Tibial nerve (tissue), 4 donors: ENCODE measurements around the gene E2F7. TPM values are rescaled to one million over a fixed set of nuclear protein-coding genes. Genes with fewer than 3 reads are reported as not detected.

Experiments used
- DNase-seq, 2 donors: peaks; one replicate each; pipeline ENCODE4 v3.0.0-alpha.2; 2019; ENCODE audit warnings: low spot score in 2 of 2
- H3K27ac ChIP-seq, 4 donors: fragments of 200-600 bp; sonication (generic) in 3 of 4; one replicate each; pipeline ENCODE4 v1.5.1; 2017 to 2019; ENCODE audit warnings: mild to moderate bottlenecking in 1 of 4
- H3K27me3 ChIP-seq, 2 donors: fragments of 200-600 bp; sonication (generic) in 1 of 2; one replicate each; pipeline versions ENCODE4 v1.5.1 to v1.6.0; 2017 to 2019
- H3K36me3 ChIP-seq, 3 donors: fragments of 200-600 bp; sonication (generic); one replicate each; pipeline ENCODE4 v1.5.1; 2018 to 2019
- H3K4me1 ChIP-seq, 4 donors: fragments of 200-600 bp; sonication (generic) in 3 of 4; one replicate each; pipeline ENCODE4 v1.5.1; 2017 to 2019
- H3K4me3 ChIP-seq, 4 donors: fragments of 200-600 bp; sonication (generic) in 3 of 4; one replicate each; pipeline ENCODE4 v1.5.1; 2017 to 2019; ENCODE audit warnings: mild to moderate bottlenecking in 1 of 4, moderate library complexity in 1 of 4
- H3K9me3 ChIP-seq, 4 donors: fragments of 200-600 bp; sonication (generic) in 3 of 4; one replicate each; pipeline ENCODE4 v1.5.1; 2017 to 2019
- EP300 ChIP-seq, 2 donors: sonication (generic); formaldehyde crosslinking; IDR thresholded peaks; one replicate each; pipeline ENCODE4 v1.6.1; 2017; ENCODE audit warnings: antibody characterized with exemption in 2 of 2, mild to moderate bottlenecking in 1 of 2
- POLR2A ChIP-seq, 2 donors: fragments of 450-650 bp; IDR thresholded peaks; one replicate each; pipeline ENCODE4 v1.6.1; 2017; ENCODE audit warnings: antibody characterized with exemption in 2 of 2, mild to moderate bottlenecking in 2 of 2, moderate library complexity in 2 of 2
- WGBS, 2 donors: methylation state at CpG; one replicate each; pipeline ENCODE4 v1.1.5; 2018; 5-methylcytosine and 5-hydroxymethylcytosine counted together
- total RNA-seq, 4 donors: library from RNA; depleted of rRNA; stranded (reverse); fragments of >200 nt; gene quantifications; one replicate each; pipeline ENCODE4 v1.1.0, GENCODE V29; 2016
- TF ChIP-seq, protein P1 (sequence below), 5 experiments: fragments of 200-600 bp in 3 of 5; fragments of 450-650 bp in 2 of 5; sonication (generic) in 3 of 5; IDR thresholded peaks; one replicate each; pipeline ENCODE4 v1.5.1; 2016 to 2019; ENCODE audit warnings: antibody characterized with exemption in 5 of 5, mild to moderate bottlenecking in 3 of 5, moderate library complexity in 2 of 5

The E2F7 gene
- total RNA-seq, 4 donors from 2014 or later, result under 0.01 to 0.39 TPM; not detected in 2

DNA sequence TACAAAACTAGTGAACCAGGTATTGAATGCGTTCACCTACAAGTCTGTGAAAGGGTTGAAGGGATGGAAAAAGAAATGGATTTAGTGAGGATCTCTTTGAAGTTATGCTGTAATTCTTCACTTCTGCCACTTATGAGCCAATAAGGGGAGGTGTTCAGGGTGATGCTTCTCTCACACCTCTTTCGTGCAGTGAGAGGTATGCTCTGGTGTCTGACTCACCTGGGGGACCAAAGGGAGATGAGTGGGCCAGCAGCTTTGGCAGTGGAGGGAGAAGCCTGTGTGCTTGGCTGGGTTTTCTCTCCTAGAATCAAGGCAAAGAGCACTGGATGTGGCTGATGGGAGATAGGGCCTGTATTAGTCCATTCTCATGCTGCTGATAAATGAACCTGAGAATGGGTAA lies 45.4 kb downstream of the E2F7 start:
- Histone ChIP-seq H3K4me1 (no peaks in the 10 kb centered on the region), H3K27me3 (no peaks in the 10 kb centered on the region), H3K27ac (no peak overlapping the region), H3K36me3 (no peaks in the 10 kb centered on the region), H3K9me3 (peaks cover 0 to 6% (median 0%) of the 10 kb centered on the region in 4 donors), H3K4me3 (no peak overlapping the region)
- no peak for TF ChIP-seq EP300 (IDR thresholded peaks at IDR 0.05)
- DNase-seq, result no peak
- WGBS, 2 donors, result 91 to 98% methylated on average over 2 of the region's 2 CpGs

DNA sequence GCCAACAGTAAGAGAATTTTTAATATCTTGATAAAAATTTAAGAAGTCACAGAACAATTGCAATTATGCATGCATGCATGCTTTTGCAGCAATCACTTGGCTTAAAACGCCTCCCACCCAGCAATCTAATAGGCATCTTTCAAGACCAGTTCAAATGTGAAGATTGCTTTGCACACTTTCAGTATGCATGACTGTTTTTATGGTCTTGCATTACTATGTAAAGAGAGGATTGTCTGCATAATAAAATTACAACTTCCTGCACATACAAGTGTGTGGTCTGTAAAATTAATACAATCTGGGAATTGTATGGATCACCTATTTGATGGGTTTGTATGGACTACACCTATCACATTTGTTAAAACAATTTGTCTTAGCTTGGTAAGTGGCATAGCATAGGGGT lies 48.8 kb downstream of the E2F7 start:
- Histone ChIP-seq H3K27me3 (no peaks in the 10 kb centered on the region), H3K9me3 (peaks cover 0 to 6% (median 0%) of the 10 kb centered on the region in 4 donors), H3K36me3 (no peaks in the 10 kb centered on the region), H3K4me3 (no peak overlapping the region), H3K27ac (no peak overlapping the region), H3K4me1 (no peaks in the 10 kb centered on the region)
- TF ChIP-seq EP300 (IDR thresholded peaks at IDR 0.05) (no peak), POLR2A (IDR thresholded peaks at IDR 0.05) (no peak)
- TF ChIP-seq, protein P1, sequence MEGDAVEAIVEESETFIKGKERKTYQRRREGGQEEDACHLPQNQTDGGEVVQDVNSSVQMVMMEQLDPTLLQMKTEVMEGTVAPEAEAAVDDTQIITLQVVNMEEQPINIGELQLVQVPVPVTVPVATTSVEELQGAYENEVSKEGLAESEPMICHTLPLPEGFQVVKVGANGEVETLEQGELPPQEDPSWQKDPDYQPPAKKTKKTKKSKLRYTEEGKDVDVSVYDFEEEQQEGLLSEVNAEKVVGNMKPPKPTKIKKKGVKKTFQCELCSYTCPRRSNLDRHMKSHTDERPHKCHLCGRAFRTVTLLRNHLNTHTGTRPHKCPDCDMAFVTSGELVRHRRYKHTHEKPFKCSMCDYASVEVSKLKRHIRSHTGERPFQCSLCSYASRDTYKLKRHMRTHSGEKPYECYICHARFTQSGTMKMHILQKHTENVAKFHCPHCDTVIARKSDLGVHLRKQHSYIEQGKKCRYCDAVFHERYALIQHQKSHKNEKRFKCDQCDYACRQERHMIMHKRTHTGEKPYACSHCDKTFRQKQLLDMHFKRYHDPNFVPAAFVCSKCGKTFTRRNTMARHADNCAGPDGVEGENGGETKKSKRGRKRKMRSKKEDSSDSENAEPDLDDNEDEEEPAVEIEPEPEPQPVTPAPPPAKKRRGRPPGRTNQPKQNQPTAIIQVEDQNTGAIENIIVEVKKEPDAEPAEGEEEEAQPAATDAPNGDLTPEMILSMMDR (IDR thresholded peaks at IDR 0.05), result no peak
- DNase-seq, result no peak
- 49 to 63% methylated on average over 1 of the region's 1 CpG for WGBS, 2 donors

DNA sequence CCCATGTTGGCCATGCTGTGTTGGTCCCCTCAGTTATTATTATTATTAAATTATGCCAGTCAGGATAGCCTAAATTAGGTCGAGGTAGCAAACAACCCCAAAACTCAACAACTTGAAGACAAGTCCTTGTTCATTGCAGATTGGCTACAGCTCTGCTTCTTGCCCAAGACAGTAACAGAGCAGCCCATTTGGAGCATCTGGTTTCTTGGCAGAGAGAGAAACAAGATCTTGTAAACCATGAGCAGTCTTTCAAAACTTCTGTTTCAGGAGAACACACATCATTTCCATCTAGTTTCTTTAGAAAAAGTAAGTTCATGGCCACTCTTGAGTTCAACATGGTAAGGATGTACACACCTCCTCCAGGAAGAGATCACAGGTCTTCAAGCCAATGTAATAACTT lies 52.3 kb downstream of the E2F7 start:
- Histone ChIP-seq H3K4me3 (no peak overlapping the region), H3K27ac (no peak overlapping the region), H3K4me1 (peaks cover 0 to 6% (median 0%) of the 10 kb centered on the region in 4 donors), H3K36me3 (no peaks in the 10 kb centered on the region), H3K27me3 (no peaks in the 10 kb centered on the region), H3K9me3 (peaks cover 0 to 6% (median 0%) of the 10 kb centered on the region in 4 donors)
- no peak for TF ChIP-seq POLR2A (IDR thresholded peaks at IDR 0.05)
- TF ChIP-seq EP300 (IDR thresholded peaks at IDR 0.05), result no peak
- TF ChIP-seq, protein P1 (IDR thresholded peaks at IDR 0.05), result no peak
- 59 to 91% methylated on average over 1 of the region's 1 CpG for WGBS, 2 donors
- DNase-seq, result no peak

DNA sequence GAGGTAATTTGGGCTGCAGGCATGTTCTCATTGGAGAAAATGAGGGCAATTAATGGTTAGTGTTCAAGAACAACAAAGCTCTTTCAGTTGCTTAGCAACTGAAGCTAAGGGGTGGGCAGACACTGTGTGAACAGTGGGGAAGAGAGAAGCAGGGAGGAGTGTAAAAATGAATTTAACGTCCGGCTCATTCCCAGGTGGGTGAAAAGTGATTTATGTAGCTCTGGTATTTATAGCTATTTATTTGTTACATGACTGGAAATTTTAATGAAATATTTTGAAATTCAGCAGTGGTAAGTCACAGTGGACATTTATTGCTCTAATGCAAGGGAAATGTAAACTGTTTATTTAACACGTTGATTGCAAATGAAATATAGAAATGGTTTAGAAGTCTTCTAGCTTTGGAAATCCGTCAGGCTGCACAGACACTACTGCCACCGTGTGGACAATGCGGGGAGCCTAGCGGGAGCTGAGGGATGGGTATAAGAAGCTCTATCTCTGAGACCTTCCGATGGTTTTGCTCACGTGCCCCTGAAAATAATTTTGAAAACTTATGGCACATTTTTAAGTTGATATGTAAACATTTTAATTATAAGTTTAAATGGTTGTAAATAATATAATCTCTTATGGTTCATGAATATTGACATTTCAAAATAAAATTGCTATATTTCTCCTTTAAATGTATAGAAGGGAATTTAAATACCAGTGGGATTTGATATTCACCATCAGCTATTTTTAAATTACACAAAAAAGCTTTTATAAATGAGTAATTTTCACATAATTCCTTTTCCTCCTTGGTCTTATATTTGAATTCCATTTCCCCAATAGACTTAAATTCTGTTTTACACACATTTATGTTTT lies 54.4 kb downstream of the E2F7 start:
- no peak overlapping the region for H3K27ac ChIP-seq
- H3K27me3 ChIP-seq, result no peaks in the 10 kb centered on the region
- peaks cover 0 to 6% (median 0%) of the 10 kb centered on the region in 4 donors for H3K4me1 ChIP-seq
- 3 to 5% methylated on average over 9 of the region's 9 CpGs for WGBS, 2 donors
- no peaks in the 10 kb centered on the region for H3K9me3 ChIP-seq
- H3K4me3 ChIP-seq, result no peak overlapping the region
- peak; percentile 53 to 77 for DNase-seq
- TF ChIP-seq, protein P1 (IDR thresholded peaks at IDR 0.05), result peak; percentile 63 to 92 (median 84)
- TF ChIP-seq POLR2A (IDR thresholded peaks at IDR 0.05), result no peak
- no peaks in the 10 kb centered on the region for H3K36me3 ChIP-seq

DNA sequence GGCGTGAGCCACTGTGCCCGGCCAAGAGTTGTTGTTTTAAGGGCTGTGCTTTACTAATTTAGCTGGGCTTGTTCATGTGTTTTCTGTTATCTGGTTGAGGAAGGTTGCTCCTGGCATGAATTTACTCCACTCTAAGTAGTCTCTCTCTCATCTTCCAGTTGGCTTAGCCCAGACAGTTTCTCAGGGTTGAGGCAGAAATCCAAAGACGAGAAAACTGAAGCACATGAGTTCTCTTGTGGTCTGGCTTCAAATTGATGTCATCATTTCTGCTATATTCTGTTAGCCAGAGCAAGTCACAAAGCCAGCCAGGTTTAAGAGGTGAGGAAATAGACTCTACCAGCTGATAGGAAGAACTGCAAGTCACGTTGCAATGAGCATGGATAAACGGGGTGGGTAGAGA lies 57.9 kb downstream of the E2F7 start:
- H3K4me3 ChIP-seq, result no peak overlapping the region
- H3K27ac ChIP-seq, result no peak overlapping the region
- no peaks in the 10 kb centered on the region for H3K27me3 ChIP-seq
- no peaks in the 10 kb centered on the region for H3K36me3 ChIP-seq
- DNase-seq, result no peak
- H3K9me3 ChIP-seq, result no peaks in the 10 kb centered on the region
- TF ChIP-seq POLR2A (IDR thresholded peaks at IDR 0.05) (no peak), EP300 (IDR thresholded peaks at IDR 0.05) (no peak)
- TF ChIP-seq, protein P1 (IDR thresholded peaks at IDR 0.05), result no peak
- WGBS, 2 donors, result 83 to 84% methylated on average over 5 of the region's 5 CpGs
- H3K4me1 ChIP-seq, result peaks cover 0 to 6% (median 0%) of the 10 kb centered on the region in 4 donors
